Stimulated activated memory B cell treated with anti-CD40 and anti-IgM and Interleukin-4, amounts not matched to agents 10 μg/mL and 1 μg/mL and 100 μg/mL, for 72 hours (primary cell): ENCODE results near the gene GGTLC1.

ENCODE experiments used
- ATAC-seq: fragments of 150-1000 bp; cut with Tn5 transposase; 2 replicates; pipeline ENCODE4 v1.10.0; 2021
- H3K27ac Mint-ChIP-seq: one replicate; pipeline ENCODE4 v1.8.0; 2022; ENCODE audit warnings: mild to moderate bottlenecking, mixed read lengths
- H3K27me3 Mint-ChIP-seq: one replicate; pipeline ENCODE4 v1.8.0; 2022; ENCODE audit warnings: mixed read lengths
- H3K36me3 Mint-ChIP-seq: one replicate; pipeline ENCODE4 v1.8.0; 2022; ENCODE audit warnings: mixed read lengths
- H3K4me1 Mint-ChIP-seq: one replicate; pipeline ENCODE4 v1.8.0; 2022; ENCODE audit warnings: mixed read lengths
- H3K4me3 Mint-ChIP-seq: one replicate; pipeline ENCODE4 v1.8.0; 2022; ENCODE audit warnings: mild to moderate bottlenecking, moderate library complexity, mixed read lengths
- H3K9me3 Mint-ChIP-seq: one replicate; pipeline ENCODE4 v1.8.0; 2022; ENCODE audit warnings: mixed read lengths

GGTLC1 gene

DNA sequence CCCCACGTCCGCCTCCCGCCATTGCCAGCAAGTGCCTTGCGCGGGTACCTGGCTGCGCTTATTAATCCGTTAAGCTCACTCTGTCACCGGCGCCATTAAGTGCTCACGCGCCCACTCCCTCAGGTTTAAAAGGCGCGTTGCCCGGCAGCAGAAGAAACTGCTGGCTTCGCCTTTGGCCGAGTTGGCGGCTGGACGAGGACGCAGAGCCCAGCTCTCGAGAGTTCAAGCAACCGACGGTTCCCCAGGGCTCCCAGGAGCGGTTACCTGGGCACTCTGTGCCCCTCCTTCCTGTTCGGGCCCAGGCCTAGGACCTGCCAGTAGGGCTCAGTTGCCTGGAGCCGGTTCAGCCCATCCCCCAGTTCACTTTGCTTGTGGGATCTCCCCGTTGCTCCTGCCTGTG is at the start of gene GGTLC1:
Gene GGTLC1 (minus strand): TSS at position 219 of the 400 bp plus-strand sequence. CDS start 2,168 bp downstream, outside the sequence.
- no peak within 1 kb of the TSS for H3K4me3 Mint-ChIP-seq
- ATAC-seq: no peak
- H3K9me3 Mint-ChIP-seq: no peaks in the 10 kb centered on the region
- no peaks in the 10 kb centered on the region for H3K27me3 Mint-ChIP-seq
- H3K36me3 Mint-ChIP-seq: no peaks in the 10 kb centered on the region
- no peak within 1 kb of the TSS for H3K27ac Mint-ChIP-seq
- H3K4me1 Mint-ChIP-seq: no peaks in the 10 kb centered on the region

DNA sequence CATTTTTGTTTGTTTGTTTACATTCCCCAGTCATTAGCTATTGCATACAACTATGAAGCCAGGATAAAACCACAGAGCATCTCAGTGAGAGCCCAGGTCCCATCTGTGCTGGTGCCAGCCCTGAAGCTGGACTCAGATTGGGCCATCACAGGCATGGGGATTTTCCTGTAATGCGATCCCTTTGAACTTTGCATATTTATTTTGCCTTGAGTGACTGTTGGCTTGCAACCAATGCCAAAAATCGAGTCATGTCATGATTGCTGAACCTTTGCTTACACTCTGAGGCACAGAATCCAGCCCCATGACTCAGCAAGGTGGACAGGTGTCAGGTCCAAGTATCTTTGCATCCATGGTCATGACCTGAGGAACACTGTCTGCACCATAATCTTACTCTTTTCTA is 46.2 kb upstream of the GGTLC1 start:
- H3K27ac Mint-ChIP-seq: no peak overlapping the region
- no peak for ATAC-seq
- peaks cover 10% of the 10 kb centered on the region for H3K4me1 Mint-ChIP-seq

DNA sequence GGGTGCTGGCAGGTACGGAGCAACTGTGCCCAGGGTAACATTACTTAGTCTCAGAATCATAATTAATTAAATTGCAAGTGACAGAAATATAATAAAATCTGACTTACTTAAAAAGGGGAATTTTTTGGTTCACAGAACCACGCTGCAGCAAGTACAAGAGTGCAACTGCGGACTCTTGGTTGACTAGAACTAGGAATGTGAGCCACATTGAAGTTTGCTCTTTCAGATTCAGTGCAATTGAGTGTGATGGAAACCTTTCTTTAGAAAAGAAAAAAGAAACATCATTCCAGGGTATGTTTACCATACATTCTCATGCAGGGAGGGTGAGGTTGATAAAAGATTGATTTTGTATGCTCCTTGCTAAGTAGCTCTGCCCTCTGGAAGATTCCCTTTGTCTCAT is 45.0 kb upstream of the GGTLC1 start:
- no peak overlapping the region for H3K4me3 Mint-ChIP-seq
- peaks cover 10% of the 10 kb centered on the region for H3K4me1 Mint-ChIP-seq
- peaks cover 3% of the 10 kb centered on the region for H3K9me3 Mint-ChIP-seq

More for the DNA sequence above, 46.2 kb upstream of the GGTLC1 start:
- Mint-ChIP-seq H3K36me3 (no peaks in the 10 kb centered on the region), H3K4me3 (no peak overlapping the region), H3K9me3 (peaks cover 3% of the 10 kb centered on the region), H3K27me3 (no peaks in the 10 kb centered on the region)

DNA sequence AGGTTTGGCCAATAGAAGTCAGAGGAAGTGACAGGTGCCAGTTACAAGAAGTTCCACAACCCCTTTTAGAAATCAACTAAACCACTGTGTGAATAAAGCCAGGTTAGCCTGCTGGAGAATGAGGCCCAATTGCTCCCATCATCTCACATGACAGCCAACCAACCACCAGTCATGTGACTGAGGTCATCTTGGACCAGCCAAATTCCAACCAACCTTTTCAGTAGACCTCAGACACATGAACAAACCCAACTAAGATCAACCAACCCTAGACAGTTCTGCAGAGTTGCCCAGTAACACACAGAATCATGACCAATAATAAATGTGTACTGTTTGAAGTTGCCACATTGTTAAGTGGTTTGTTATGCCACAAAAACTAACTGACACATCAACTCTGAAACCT is 44.6 kb upstream of the GGTLC1 start:
- ATAC-seq: no peak
- Mint-ChIP-seq H3K9me3 (peaks cover 3% of the 10 kb centered on the region), H3K27ac (peak overlapping the region; percentile 11), H3K4me3 (no peak overlapping the region), H3K36me3 (no peaks in the 10 kb centered on the region), H3K27me3 (no peaks in the 10 kb centered on the region), H3K4me1 (peaks cover 10% of the 10 kb centered on the region)

More for the DNA sequence above, 45.0 kb upstream of the GGTLC1 start:
- Mint-ChIP-seq H3K27me3 (no peaks in the 10 kb centered on the region), H3K27ac (peak overlapping the region; percentile 11), H3K36me3 (no peaks in the 10 kb centered on the region)
- ATAC-seq: no peak

DNA sequence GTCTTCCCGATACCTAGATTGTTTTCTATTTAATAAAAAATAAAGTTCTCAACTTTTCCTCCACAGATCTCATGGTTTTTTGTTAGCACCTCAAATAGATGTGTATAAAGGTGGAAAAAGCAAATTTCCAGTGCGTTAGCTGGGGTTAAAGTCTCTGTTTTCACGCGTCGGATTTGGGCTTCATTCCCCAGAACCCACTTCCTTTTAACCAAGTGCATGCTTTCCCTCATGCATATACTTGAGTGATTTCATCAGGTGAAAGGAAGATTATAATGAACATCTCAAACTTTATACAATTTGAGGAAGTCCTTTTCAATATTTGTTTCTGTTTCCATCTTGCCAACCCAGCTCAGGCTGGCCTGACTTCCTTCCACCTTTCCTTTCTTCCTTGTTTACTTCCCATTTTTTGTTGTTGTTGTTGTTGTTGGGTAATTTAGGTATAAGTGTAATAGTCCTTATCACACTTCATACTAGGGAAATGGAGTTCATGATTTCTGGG is 43.9 kb upstream of the GGTLC1 start:
- no peak for ATAC-seq
- Mint-ChIP-seq H3K4me1 (peaks cover 15% of the 10 kb centered on the region), H3K9me3 (peaks cover 3% of the 10 kb centered on the region), H3K27ac (peak overlapping the region; percentile 11), H3K27me3 (no peaks in the 10 kb centered on the region), H3K4me3 (no peak overlapping the region), H3K36me3 (no peaks in the 10 kb centered on the region)

DNA sequence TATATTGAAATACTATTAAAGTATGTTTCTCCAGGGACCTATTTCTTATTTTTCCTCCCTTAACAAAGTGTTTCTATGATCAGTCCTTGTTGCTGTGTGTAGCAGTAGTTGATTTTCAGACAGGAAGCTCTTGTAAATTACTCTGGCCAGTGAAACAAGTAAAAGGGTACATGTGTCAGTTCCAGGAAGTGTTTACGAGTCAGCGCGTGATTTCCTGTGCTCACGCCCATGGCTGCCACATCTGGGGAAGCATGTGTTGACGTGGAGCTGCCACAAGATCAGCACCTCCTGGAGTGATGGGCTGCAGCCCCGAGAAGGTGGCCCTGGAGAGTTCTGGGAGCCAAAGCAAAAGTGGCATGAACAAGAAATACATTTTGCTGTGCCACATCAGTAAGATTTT is 38.6 kb upstream of the GGTLC1 start:
- ATAC-seq: peak; percentile 51
- peaks cover 13% of the 10 kb centered on the region for H3K4me1 Mint-ChIP-seq
- no peak overlapping the region for H3K4me3 Mint-ChIP-seq
- H3K9me3 Mint-ChIP-seq: no peaks in the 10 kb centered on the region
- H3K27ac Mint-ChIP-seq: peak overlapping the region; percentile 65
- no peaks in the 10 kb centered on the region for H3K36me3 Mint-ChIP-seq
- H3K27me3 Mint-ChIP-seq: no peaks in the 10 kb centered on the region

DNA sequence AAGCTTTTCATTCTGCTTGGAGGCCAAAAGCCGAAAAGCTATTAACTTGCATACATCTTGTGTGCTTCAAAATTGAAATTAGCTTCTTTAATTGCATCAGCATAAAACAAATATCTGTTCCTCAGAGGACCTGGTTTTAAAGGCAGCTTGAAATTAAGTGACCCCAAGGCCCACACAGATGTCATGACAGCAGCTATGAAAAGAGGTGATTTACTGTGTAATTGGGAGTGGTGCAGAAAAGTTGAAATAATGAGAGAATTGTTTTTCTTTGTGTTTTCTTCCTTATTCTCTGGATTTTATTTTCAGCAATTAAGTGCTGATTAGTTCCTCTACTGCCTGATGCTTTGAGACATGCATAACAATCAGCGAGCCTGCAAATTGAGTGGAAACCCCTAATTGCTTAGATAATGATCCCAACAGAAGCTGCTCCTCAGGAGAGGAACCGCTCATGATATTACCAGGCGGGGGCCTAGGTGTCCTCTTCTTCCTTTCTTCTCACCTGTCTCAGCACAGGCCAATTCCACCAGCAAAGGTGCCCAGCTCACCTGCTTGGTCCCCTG is 34.1 kb upstream of the GGTLC1 start:
- Mint-ChIP-seq H3K4me1 (peaks cover 11% of the 10 kb centered on the region), H3K27ac (no peak overlapping the region), H3K36me3 (no peaks in the 10 kb centered on the region), H3K9me3 (no peaks in the 10 kb centered on the region), H3K27me3 (no peaks in the 10 kb centered on the region), H3K4me3 (no peak overlapping the region)
- ATAC-seq: no peak

DNA sequence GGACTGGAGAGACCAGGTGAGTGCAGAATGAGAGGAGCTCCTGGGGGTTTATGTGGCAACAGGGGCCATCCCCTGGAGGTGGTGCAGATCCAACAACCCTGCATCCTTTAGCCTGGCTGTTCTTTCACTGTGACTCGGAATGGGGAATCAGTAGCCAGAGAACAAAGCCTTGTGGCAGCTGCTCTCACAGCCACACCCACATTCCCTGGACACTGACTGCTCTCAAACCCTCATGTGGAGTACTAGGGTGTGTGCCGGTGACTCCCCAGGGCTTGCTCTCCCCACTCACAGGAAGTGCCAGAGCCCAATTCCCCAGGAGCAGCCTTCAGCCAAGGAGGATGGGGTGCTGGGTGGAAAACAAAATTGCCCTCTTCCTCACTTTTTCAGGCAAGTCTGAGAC is 30.2 kb upstream of the GGTLC1 start:
- peaks cover 10% of the 10 kb centered on the region for H3K27me3 Mint-ChIP-seq
- no peaks in the 10 kb centered on the region for H3K9me3 Mint-ChIP-seq
- no peak overlapping the region for H3K27ac Mint-ChIP-seq
- H3K36me3 Mint-ChIP-seq: no peaks in the 10 kb centered on the region
- ATAC-seq: no peak
- no peak overlapping the region for H3K4me3 Mint-ChIP-seq
- no peaks in the 10 kb centered on the region for H3K4me1 Mint-ChIP-seq

DNA sequence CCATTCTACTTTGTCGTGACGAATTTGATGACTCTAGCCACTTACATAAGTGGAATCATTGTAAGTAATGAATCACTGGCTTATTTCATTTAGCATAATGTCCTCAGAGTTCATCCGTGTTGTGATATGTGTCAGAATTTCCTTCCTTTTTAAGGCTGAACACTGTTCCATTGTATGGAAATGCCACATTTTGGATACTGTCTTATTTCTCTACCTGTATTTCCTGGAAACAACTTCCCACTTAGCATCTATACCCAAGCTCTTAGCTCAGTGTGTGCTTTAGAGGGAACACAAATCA is 28.8 kb upstream of the GGTLC1 start:
- Mint-ChIP-seq H3K4me3 (no peak overlapping the region), H3K27ac (no peak overlapping the region), H3K27me3 (peaks cover 10% of the 10 kb centered on the region), H3K36me3 (no peaks in the 10 kb centered on the region), H3K9me3 (no peaks in the 10 kb centered on the region), H3K4me1 (no peaks in the 10 kb centered on the region)
- no peak for ATAC-seq

DNA sequence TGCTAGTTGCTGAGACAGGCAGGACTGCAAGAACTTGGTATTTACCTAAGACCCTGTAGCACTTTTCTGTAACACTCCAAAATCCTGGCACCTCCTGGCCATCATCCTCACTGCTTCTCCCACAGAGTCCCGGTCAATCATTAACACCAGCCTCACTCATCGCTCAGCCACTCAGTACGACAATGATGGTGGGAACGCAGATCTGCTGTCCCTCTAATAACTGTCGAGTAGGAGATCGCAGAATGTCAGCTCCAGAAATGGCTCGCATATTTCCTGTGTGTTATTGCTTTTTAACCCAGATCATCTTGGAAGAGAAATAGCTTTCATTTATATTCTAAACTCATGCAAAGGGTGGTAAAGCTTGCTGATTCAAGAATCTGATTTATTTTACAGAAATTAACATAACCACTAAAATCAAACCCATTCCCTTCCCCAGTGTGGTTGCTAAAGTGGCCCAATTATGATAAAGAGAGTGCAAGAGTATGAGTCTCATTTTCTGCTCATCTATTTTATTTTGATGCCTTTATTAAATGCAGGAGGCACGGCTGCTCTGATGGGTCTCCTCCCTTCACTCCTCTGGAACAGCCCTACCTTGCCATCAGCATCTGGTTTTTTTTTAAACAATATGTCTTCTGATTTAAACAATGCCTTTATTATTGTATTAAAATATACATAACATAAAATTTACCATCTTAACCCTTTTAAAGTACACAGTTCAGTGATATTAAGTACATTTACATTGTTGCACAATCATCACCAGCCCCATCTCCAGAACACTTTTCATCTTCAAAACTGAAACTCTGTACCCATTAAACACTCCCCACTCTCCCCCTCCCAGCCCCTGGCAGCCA is 28.3 kb upstream of the GGTLC1 start:
- Mint-ChIP-seq H3K27me3 (peaks cover 10% of the 10 kb centered on the region), H3K36me3 (no peaks in the 10 kb centered on the region), H3K4me3 (no peak overlapping the region), H3K27ac (no peak overlapping the region), H3K9me3 (no peaks in the 10 kb centered on the region), H3K4me1 (no peaks in the 10 kb centered on the region)
- no peak for ATAC-seq

DNA sequence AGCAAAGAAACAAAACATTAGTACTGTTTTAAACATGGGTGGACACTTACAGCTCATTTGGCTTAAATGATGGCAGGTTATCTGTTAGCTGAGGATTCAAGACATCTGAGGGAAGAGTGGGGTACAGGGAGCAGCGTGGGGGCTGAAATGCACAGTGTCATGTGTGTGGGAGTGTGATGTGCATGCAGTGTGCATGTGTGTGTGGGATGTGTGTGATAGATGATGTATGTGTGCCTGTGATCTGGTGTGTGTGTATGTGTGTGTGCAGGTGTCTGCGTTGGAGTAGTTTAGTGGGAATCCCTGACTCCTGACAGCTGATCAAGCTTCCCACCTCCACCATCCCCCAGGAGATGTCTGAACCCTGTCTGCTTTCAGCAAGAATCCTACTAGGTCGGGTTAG is 25.4 kb upstream of the GGTLC1 start:
- Mint-ChIP-seq H3K9me3 (no peaks in the 10 kb centered on the region), H3K27me3 (peaks cover 10% of the 10 kb centered on the region), H3K36me3 (no peaks in the 10 kb centered on the region), H3K4me3 (no peak overlapping the region), H3K4me1 (no peaks in the 10 kb centered on the region), H3K27ac (no peak overlapping the region)
- ATAC-seq: no peak

DNA sequence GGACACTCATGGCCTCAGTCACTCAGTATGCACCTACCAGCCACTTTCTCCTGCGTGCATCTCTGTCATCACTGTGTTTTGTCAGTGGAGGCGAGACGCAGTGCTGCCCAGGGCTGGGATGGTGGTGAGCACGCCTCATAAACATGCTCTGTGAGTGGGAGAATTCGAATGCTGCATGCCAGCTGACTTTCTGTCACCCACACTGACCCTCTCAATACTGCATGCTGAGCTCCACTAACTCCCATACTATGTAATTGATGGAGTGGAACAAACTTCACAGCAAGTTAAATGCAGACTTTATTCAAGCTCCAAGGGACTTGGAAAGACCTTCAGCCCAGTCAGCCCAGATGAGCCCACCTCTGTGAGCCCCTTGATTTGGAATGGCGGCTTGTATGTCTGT is 22.7 kb upstream of the GGTLC1 start:
- no peaks in the 10 kb centered on the region for H3K9me3 Mint-ChIP-seq
- peaks cover 10% of the 10 kb centered on the region for H3K27me3 Mint-ChIP-seq
- H3K4me3 Mint-ChIP-seq: no peak overlapping the region
- ATAC-seq: no peak
- no peaks in the 10 kb centered on the region for H3K4me1 Mint-ChIP-seq
- H3K27ac Mint-ChIP-seq: no peak overlapping the region
- H3K36me3 Mint-ChIP-seq: no peaks in the 10 kb centered on the region

DNA sequence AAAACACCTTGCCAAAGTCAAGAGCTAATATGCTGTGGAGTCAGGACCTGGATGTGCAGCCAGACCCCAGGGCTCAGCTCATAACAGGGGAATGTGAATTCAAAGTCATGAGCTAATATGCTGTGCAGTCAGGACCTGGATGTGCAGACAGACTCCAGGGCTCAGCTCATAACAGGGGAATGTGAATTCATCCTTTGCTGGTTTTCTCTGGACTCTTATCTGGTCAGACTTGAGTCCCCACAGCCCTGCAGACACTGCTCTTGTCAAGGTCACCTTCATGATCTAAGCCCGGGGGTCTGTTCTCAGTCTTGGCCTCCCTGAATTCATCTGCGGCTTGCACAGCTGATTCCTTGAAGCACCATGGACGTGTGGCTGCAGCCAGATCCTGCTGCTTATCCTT is 19.2 kb upstream of the GGTLC1 start:
- no peaks in the 10 kb centered on the region for H3K36me3 Mint-ChIP-seq
- no peak overlapping the region for H3K27ac Mint-ChIP-seq
- ATAC-seq: no peak
- no peaks in the 10 kb centered on the region for H3K27me3 Mint-ChIP-seq
- H3K4me3 Mint-ChIP-seq: no peak overlapping the region
- peaks cover 3% of the 10 kb centered on the region for H3K9me3 Mint-ChIP-seq
- no peaks in the 10 kb centered on the region for H3K4me1 Mint-ChIP-seq

DNA sequence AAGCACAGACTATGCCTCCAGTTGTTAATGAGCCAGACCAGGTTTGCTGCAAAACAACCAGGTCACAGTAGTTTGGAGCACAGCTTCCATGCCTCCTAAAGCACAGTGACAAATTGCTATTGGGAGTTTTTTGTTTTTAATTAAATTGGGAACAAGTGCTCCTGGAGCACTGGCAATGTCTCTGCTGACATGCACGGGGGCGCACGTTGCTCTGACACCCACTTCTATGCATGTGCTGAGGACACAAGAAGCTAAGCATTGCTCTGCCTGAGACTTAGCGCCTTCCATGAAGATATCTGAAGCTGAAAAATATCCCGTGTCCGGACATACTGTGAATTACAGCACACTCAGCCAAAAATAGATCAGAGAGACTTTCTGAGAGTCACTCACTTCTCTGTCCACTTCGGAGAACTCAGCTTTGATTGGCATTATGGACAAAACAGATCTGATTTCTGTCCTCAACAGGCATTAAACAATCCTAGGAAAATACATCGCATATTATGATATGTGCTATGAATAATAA is 18.6 kb upstream of the GGTLC1 start:
- Mint-ChIP-seq H3K27me3 (no peaks in the 10 kb centered on the region), H3K4me3 (no peak overlapping the region), H3K27ac (no peak overlapping the region), H3K36me3 (no peaks in the 10 kb centered on the region), H3K4me1 (no peaks in the 10 kb centered on the region), H3K9me3 (peaks cover 3% of the 10 kb centered on the region)
- no peak for ATAC-seq

DNA sequence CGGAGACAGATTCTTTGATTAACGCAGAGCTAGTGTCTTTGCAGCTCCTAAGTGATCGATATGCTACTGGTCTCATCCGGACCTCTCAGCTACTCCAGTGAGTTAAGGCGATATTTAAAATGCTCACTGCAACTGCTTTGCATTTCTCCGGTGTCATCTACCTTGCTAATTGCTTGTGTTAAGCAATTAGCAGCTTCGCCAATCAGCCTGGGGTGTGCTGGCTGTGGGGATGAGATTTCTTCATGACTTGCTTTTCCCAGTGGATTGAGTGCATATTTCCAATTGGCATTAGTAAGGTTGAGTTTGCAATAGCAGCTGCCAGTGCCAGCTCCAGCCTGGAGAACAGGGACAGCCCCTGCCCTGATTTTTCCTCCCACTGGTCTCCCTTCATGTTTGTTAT is 18.0 kb upstream of the GGTLC1 start:
- Mint-ChIP-seq H3K36me3 (no peaks in the 10 kb centered on the region), H3K4me3 (no peak overlapping the region), H3K9me3 (peaks cover 3% of the 10 kb centered on the region), H3K27me3 (no peaks in the 10 kb centered on the region), H3K27ac (no peak overlapping the region), H3K4me1 (no peaks in the 10 kb centered on the region)
- no peak for ATAC-seq

DNA sequence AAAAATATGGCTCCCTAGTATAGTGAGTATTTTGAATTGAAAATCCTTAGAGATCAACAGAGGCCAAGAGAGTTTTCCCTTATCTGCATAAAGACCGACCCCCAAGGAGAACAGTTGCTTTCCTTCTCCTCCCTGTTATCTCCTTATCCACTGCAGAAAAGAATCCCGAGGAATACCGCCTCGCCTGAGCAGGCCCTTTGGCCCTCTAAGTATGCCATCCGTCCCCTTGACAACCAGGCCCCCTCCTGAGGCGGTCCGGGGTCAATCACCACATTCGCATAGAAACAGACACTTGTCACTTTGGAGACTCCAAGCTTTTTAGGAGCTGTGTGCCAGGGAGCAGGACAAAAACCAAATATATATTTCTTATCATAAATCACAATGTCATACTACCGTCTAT is 15.9 kb upstream of the GGTLC1 start:
- Mint-ChIP-seq H3K9me3 (peaks cover 3% of the 10 kb centered on the region), H3K27ac (no peak overlapping the region), H3K36me3 (no peaks in the 10 kb centered on the region), H3K4me1 (no peaks in the 10 kb centered on the region), H3K27me3 (peaks cover 5% of the 10 kb centered on the region), H3K4me3 (no peak overlapping the region)
- no peak for ATAC-seq
